Measurements from ENCODE around the gene MVK.

Gene MVK

DNA sequence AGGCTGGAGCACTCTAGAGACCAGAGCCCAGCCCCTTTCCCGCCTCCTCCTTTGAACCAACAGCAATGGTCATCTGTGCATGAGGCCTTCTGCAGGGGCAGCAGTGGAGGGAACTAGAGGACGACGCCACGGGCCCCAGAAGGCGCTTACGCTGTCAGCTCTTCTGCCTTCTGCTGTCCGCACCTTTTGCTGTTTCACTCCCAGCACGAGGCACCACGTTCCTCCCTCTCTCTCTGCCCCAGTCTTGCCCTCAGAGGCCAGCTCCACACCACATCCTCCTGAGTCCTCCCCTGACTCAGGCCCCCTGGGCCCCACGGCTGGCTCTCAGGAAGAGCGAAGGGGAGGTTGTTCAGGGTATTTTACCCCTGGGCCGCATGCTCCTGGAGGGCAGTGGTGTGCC lies 15.8 kb upstream of the MVK start:
- Histone ChIP-seq H3K4me2 (ENCODE audit: low read depth, low read length, poor library complexity, severe bottlenecking) (peak overlapping the region; percentile 38), H3K9me2 (replicated peaks; ENCODE audit: low read depth, low read length) (no peaks in the 10 kb centered on the region), H3K9ac (ENCODE audit: low read depth, low read length, poor library complexity, severe bottlenecking) (peak overlapping the region; percentile 19), H3K27me3 (ENCODE audit: insufficient read depth, low read length, poor library complexity, severe bottlenecking) (no peaks in the 10 kb centered on the region), H3K79me2 (ENCODE audit: insufficient read depth, low read length) (no peaks in the 10 kb centered on the region), H3K9me3 (ENCODE audit: insufficient read depth, low read depth, low read length) (no peaks in the 10 kb centered on the region), H3K36me3 (ENCODE audit: insufficient read depth, low read length) (peaks cover 17% of the 10 kb centered on the region; the same call in 1 of the 2 replicates), H3F3A (ENCODE audit: low read depth) (no peaks in the 10 kb centered on the region), H3K4me1 (ENCODE audit: insufficient read depth, low read length, poor library complexity, severe bottlenecking) (peaks cover 9% of the 10 kb centered on the region), H3K4me3 (ENCODE audit: low read length, poor library complexity, severe bottlenecking) (no peak overlapping the region), H2AFZ (ENCODE audit: low read length) (no peak overlapping the region), H4K20me1 (ENCODE audit: insufficient read depth, low read length, poor library complexity, severe bottlenecking) (no peaks in the 10 kb centered on the region)
- no peak for TF ChIP-seq EZH2phosphoT487 (IDR thresholded peaks at IDR 0.05; ENCODE audit: borderline replicate concordance)
- TF ChIP-seq, protein P1, sequence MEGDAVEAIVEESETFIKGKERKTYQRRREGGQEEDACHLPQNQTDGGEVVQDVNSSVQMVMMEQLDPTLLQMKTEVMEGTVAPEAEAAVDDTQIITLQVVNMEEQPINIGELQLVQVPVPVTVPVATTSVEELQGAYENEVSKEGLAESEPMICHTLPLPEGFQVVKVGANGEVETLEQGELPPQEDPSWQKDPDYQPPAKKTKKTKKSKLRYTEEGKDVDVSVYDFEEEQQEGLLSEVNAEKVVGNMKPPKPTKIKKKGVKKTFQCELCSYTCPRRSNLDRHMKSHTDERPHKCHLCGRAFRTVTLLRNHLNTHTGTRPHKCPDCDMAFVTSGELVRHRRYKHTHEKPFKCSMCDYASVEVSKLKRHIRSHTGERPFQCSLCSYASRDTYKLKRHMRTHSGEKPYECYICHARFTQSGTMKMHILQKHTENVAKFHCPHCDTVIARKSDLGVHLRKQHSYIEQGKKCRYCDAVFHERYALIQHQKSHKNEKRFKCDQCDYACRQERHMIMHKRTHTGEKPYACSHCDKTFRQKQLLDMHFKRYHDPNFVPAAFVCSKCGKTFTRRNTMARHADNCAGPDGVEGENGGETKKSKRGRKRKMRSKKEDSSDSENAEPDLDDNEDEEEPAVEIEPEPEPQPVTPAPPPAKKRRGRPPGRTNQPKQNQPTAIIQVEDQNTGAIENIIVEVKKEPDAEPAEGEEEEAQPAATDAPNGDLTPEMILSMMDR (conservative IDR thresholded peaks at IDR 0.05; ENCODE audit: low read length), result no peak

DNA sequence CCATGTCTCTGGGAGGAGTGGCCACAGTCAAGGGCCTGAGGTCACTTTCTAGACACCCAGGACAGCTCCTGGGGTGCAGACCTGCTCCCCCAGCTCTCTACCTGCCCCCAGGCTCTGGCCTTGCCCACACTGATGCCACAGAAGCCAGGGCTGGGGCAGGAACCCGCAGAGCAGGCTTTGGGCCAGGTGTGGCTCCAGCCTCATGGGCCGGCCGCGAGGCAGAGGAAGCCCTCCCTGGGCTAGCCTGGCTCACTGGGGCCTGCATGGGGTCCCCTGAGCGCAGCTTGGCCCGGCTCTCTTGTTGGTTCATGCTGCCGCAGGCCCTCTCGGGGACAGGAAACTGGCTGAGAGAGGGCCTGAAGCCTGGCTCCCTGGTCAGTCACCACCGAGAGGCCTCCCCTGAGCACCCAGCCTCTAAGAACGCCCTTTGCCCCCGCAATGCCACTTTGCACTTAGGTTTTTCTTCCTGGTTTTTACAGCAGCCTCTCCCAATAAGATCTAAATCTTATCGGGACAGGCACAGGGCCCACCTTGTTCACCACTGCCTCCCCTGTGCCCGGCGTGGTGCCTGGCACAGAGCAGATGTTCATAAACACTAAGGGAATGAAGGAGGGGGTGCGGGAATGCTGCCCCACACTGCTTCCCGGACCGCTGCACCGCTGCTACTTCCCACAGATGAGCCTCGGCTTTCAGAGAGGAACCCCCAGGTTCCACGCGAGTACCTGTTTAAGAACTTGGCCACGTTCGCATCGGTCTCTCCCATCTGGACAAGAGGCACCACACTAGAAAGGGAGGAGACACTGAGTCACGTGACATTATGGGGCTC lies 15.0 kb upstream of the MVK start:
- Histone ChIP-seq H3K4me2 (ENCODE audit: low read depth, low read length, poor library complexity, severe bottlenecking) (peak overlapping the region; percentile 38), H3K4me1 (ENCODE audit: insufficient read depth, low read length, poor library complexity, severe bottlenecking) (peaks cover 9% of the 10 kb centered on the region), H3K9ac (ENCODE audit: low read depth, low read length, poor library complexity, severe bottlenecking) (peak overlapping the region; percentile 19), H3K27me3 (ENCODE audit: insufficient read depth, low read length, poor library complexity, severe bottlenecking) (no peaks in the 10 kb centered on the region), H3K9me3 (ENCODE audit: insufficient read depth, low read depth, low read length) (no peaks in the 10 kb centered on the region), H3K36me3 (ENCODE audit: insufficient read depth, low read length) (peaks cover 20% of the 10 kb centered on the region; the same call in 1 of the 2 replicates), H3K9me2 (replicated peaks; ENCODE audit: low read depth, low read length) (no peaks in the 10 kb centered on the region), H4K20me1 (ENCODE audit: insufficient read depth, low read length, poor library complexity, severe bottlenecking) (no peaks in the 10 kb centered on the region), H2AFZ (ENCODE audit: low read length) (no peak overlapping the region), H3K79me2 (ENCODE audit: insufficient read depth, low read length) (no peaks in the 10 kb centered on the region), H3F3A (ENCODE audit: low read depth) (no peaks in the 10 kb centered on the region), H3K4me3 (ENCODE audit: low read length, poor library complexity, severe bottlenecking) (no peak overlapping the region)
- no peak for TF ChIP-seq EZH2phosphoT487 (IDR thresholded peaks at IDR 0.05; ENCODE audit: borderline replicate concordance)
- TF ChIP-seq, protein P1 (conservative IDR thresholded peaks at IDR 0.05; ENCODE audit: low read length), result no peak

DNA sequence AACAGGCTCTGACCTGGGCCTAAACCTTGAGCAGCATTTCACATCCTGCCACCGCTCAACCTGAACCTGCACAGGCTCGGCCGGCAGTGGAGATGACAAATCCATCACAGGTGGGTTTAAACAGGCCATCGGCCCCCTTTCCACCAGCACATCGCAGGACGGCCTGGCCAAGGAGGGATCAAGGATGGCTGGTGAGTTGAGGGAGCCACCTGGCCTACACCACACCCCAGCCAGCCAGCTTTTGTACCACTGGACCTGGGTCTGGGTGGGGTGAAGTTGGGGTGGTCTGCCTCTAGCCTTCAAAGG lies 14.4 kb upstream of the MVK start:
- H2AFZ ChIP-seq (ENCODE audit: low read length), result no peak overlapping the region
- no peaks in the 10 kb centered on the region for H3F3A ChIP-seq (ENCODE audit: low read depth)
- no peaks in the 10 kb centered on the region for H3K27me3 ChIP-seq (ENCODE audit: insufficient read depth, low read length, poor library complexity, severe bottlenecking)
- H3K4me1 ChIP-seq (ENCODE audit: insufficient read depth, low read length, poor library complexity, severe bottlenecking), result peaks cover 9% of the 10 kb centered on the region
- H3K4me3 ChIP-seq (ENCODE audit: low read length, poor library complexity, severe bottlenecking), result no peak overlapping the region
- no peak overlapping the region for H3K9ac ChIP-seq (ENCODE audit: low read depth, low read length, poor library complexity, severe bottlenecking)
- no peaks in the 10 kb centered on the region for H3K79me2 ChIP-seq (ENCODE audit: insufficient read depth, low read length)
- TF ChIP-seq, protein P1 (conservative IDR thresholded peaks at IDR 0.05; ENCODE audit: low read length), result no peak
- TF ChIP-seq EZH2phosphoT487 (IDR thresholded peaks at IDR 0.05; ENCODE audit: borderline replicate concordance), result no peak
- no peaks in the 10 kb centered on the region for H3K9me3 ChIP-seq (ENCODE audit: insufficient read depth, low read depth, low read length)
- H3K36me3 ChIP-seq (ENCODE audit: insufficient read depth, low read length), result peaks cover 20% of the 10 kb centered on the region; the same call in 1 of the 2 replicates
- no peaks in the 10 kb centered on the region for H3K9me2 ChIP-seq (replicated peaks; ENCODE audit: low read depth, low read length)
- H3K4me2 ChIP-seq (ENCODE audit: low read depth, low read length, poor library complexity, severe bottlenecking), result no peak overlapping the region
- no peaks in the 10 kb centered on the region for H4K20me1 ChIP-seq (ENCODE audit: insufficient read depth, low read length, poor library complexity, severe bottlenecking)
